HEK293T (cell line): ENCODE measurements around the gene C1QTNF6.

Experiments
- CTCF ChIA-PET: fragments of 350-600 bp; formaldehyde crosslinking; extraction: SDS; loops from one replicate; lab custom pipeline; 2021; ENCODE audit warnings: antibody characterized with exemption, inconsistent platforms; lab: Yijun Ruan, JAX
- POLR2A ChIA-PET: fragments of 350-600 bp; formaldehyde crosslinking; extraction: SDS; loops from one replicate; lab custom pipeline; 2020; ENCODE audit warnings: antibody characterized with exemption, inconsistent platforms; lab: Yijun Ruan, JAX
- DNase-seq: peaks from one replicate; pipeline ENCODE4 v3.0.0; 2012; ENCODE audit warnings: mixed read lengths; ENCODE audit errors: extremely low spot score
- ARNT ChIP-seq: fragments of 450-650 bp; IDR thresholded peaks from 2 replicates; pipeline ENCODE4 v1.6.1; 2017; ENCODE audit warnings: mild to moderate bottlenecking
- BHLHE40 ChIP-seq: fragments of 450-650 bp; IDR thresholded peaks from 2 replicates; pipeline ENCODE4 v1.6.1; 2016; ENCODE audit warnings: mild to moderate bottlenecking, moderate library complexity, borderline replicate concordance
- CTBP1 ChIP-seq: fragments of 450-650 bp; IDR thresholded peaks from 2 replicates; pipeline ENCODE4 v1.6.1; 2016; ENCODE audit warnings: borderline replicate concordance
- ELF4 ChIP-seq: fragments of 450-650 bp; IDR thresholded peaks from 2 replicates; pipeline ENCODE4 v1.6.1; 2017; ENCODE audit warnings: antibody characterized with exemption
- FOXA1 ChIP-seq: fragments of 450-650 bp; IDR thresholded peaks from 2 replicates; pipeline ENCODE4 v1.6.1; 2016; ENCODE audit warnings: mild to moderate bottlenecking
- FOXK2 ChIP-seq: fragments of 450-650 bp; IDR thresholded peaks from 2 replicates; pipeline ENCODE4 v1.6.1; 2016; ENCODE audit warnings: mild to moderate bottlenecking
- FOXM1 ChIP-seq: fragments of 450-650 bp; IDR thresholded peaks from 2 replicates; pipeline ENCODE4 v1.6.1; 2017; ENCODE audit warnings: mild to moderate bottlenecking, borderline replicate concordance
- HDGF ChIP-seq: fragments of 450-650 bp; IDR thresholded peaks from 2 replicates; pipeline ENCODE4 v1.6.1; 2017; ENCODE audit warnings: antibody characterized with exemption, borderline replicate concordance
- L3MBTL2 ChIP-seq: fragments of 450-650 bp; conservative IDR thresholded peaks from 2 replicates; pipeline ENCODE4 v1.6.1; 2016; ENCODE audit warnings: mild to moderate bottlenecking
- LEF1 ChIP-seq: fragments of 450-650 bp; IDR thresholded peaks from 2 replicates; pipeline ENCODE4 v1.6.1; 2017; ENCODE audit warnings: mild to moderate bottlenecking, borderline replicate concordance
- NFRKB ChIP-seq: fragments of 450-650 bp; IDR thresholded peaks from 2 replicates; pipeline ENCODE4 v1.6.1; 2016; ENCODE audit warnings: mild to moderate bottlenecking, moderate library complexity
- SP1 ChIP-seq: fragments of 450-650 bp; IDR thresholded peaks from 2 replicates; pipeline ENCODE4 v1.6.1; 2017
- SUZ12 ChIP-seq: fragments of 450-650 bp; IDR thresholded peaks from 2 replicates; pipeline ENCODE4 v1.6.1; 2016; ENCODE audit warnings: mild to moderate bottlenecking
- TARDBP ChIP-seq: fragments of 450-650 bp; IDR thresholded peaks from 2 replicates; pipeline ENCODE4 v1.6.1; 2016
- ZNF384 ChIP-seq: fragments of 450-650 bp; IDR thresholded peaks from 2 replicates; pipeline ENCODE4 v1.6.1; 2016
- TF ChIP-seq, protein P1 (sequence below): fragments of 450-650 bp; IDR thresholded peaks from 2 replicates; pipeline ENCODE4 v1.6.1; 2016

The C1QTNF6 gene

GRCh38 chr22:37199760-37200108 lies 11.7 kb upstream of the C1QTNF6 start:
- CTCF ChIA-PET = interaction anchor here (0.7 to 2.0 kb wide), 9 partner anchors 10 to 120 kb away, joined by 3 to 14 read pairs (median 4); no protein-coding TSS in a partner anchor
- POLR2A ChIA-PET = interaction anchor here (0.6 to 1.6 kb wide), 27 partner anchors 9 to 249 kb away, joined by 3 to 8 read pairs (median 4); partner anchors contain the start of gene TST
- TF ChIP-seq ELF4 (no peak), ARNT (no peak), HDGF (no peak), SUZ12 (no peak), BHLHE40 (no peak), ZNF384 (no peak), FOXK2 (no peak), SP1 (no peak), FOXM1 (no peak; the same call in 1 of the 2 replicates), L3MBTL2 (no peak), LEF1 (no peak), FOXA1 (no peak), CTBP1 (no peak), NFRKB (no peak), TARDBP (no peak)
- TF ChIP-seq, protein P1, sequence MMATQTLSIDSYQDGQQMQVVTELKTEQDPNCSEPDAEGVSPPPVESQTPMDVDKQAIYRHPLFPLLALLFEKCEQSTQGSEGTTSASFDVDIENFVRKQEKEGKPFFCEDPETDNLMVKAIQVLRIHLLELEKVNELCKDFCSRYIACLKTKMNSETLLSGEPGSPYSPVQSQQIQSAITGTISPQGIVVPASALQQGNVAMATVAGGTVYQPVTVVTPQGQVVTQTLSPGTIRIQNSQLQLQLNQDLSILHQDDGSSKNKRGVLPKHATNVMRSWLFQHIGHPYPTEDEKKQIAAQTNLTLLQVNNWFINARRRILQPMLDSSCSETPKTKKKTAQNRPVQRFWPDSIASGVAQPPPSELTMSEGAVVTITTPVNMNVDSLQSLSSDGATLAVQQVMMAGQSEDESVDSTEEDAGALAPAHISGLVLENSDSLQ = no peak
- no peak for DNase-seq

- ChIA-PET POLR2A (interaction anchor here (0.6 to 1.6 kb wide), 26 partner anchors 9 to 250 kb away, joined by 3 to 8 read pairs (median 4); partner anchors contain the start of gene TST), CTCF (interaction anchor here (0.6 to 2.0 kb wide), 11 partner anchors 10 to 120 kb away, joined by 3 to 14 read pairs (median 4); no protein-coding TSS in a partner anchor)
- TF ChIP-seq SUZ12 (no peak), ARNT (no peak), ELF4 (peak; percentile 85; the same call in 1 of the 2 replicates), L3MBTL2 (peak; percentile 96), TARDBP (0 out of 2 replicates have a peak, but pooled peaks have one; percentile 34)
- TF ChIP-seq, protein P1 = 0 out of 2 replicates have a peak, but pooled peaks have one; percentile 23
- peak; percentile 100 for DNase-seq
These were observed 11.2 kb upstream of the C1QTNF6 start for GRCh38 chr22:37199103-37199759.

- DNase-seq = peak; percentile 86
- ChIA-PET POLR2A (interaction anchor here (1.0 to 1.6 kb wide), 13 partner anchors 12 to 179 kb away, joined by 3 to 7 read pairs (median 4); partner anchors contain the start of genes MPST and TST), CTCF (interaction anchor here (0.6 to 2.0 kb wide), 8 partner anchors 11 to 119 kb away, joined by 3 to 14 read pairs (median 4); no protein-coding TSS in a partner anchor)
- no peak for TF ChIP-seq HDGF
- TF ChIP-seq, protein P1 = peak; percentile 83
These were observed 10.4 kb upstream of the C1QTNF6 start for GRCh38 chr22:37198258-37199102.

GRCh38 chr22:37197451-37198257 lies 9.6 kb upstream of the C1QTNF6 start:
- TF ChIP-seq L3MBTL2 = no peak
- TF ChIP-seq FOXA1 = no peak
- no peak for TF ChIP-seq SP1
- TF ChIP-seq ARNT = no peak
- CTCF ChIA-PET = interaction anchor here (0.7 to 0.8 kb wide), 2 partner anchors 44 to 177 kb away, joined by 3 read pairs; no protein-coding TSS in a partner anchor
- POLR2A ChIA-PET = interaction anchor here (0.7 to 1.6 kb wide), 6 partner anchors 11 to 178 kb away, joined by 4 to 7 read pairs (median 4); partner anchors contain the start of genes MPST and TST
- no peak for DNase-seq
